ENCODE results near the gene VPREB3.

Gene VPREB3

GRCh38 chr22:23722724-23723123 lies 31.5 kb downstream of the VPREB3 start:
- DNase-seq, result no peak

- DNase-seq, result no peak
Measured at GRCh38 chr22:23722160-23722559, 32.1 kb downstream of the VPREB3 start.

- DNase-seq, result no peak
Measured at GRCh38 chr22:23720855-23721254, 33.4 kb downstream of the VPREB3 start.

- no peak for DNase-seq
Measured at GRCh38 chr22:23718371-23719165, 35.7 kb downstream of the VPREB3 start.

GRCh38 chr22:23716811-23717801 lies 37.1 kb downstream of the VPREB3 start:
- DNase-seq, result peak; percentile 85

- no peak for DNase-seq
Measured at GRCh38 chr22:23715806-23716375, 38.3 kb downstream of the VPREB3 start.

GRCh38 chr22:23714596-23715578 lies 39.3 kb downstream of the VPREB3 start:
- no peak for DNase-seq

- DNase-seq, result no peak
Measured at GRCh38 chr22:23713696-23714595, 40.3 kb downstream of the VPREB3 start.

GRCh38 chr22:23712256-23712655 lies 42.0 kb downstream of the VPREB3 start:
- DNase-seq, result no peak

GRCh38 chr22:23709107-23709506 lies 45.1 kb downstream of the VPREB3 start:
- DNase-seq, result peak; percentile 61

- DNase-seq, result no peak
Measured at GRCh38 chr22:23708270-23708669, 46.0 kb downstream of the VPREB3 start.

- DNase-seq, result no peak
Measured at GRCh38 chr22:23705358-23705757, 48.9 kb downstream of the VPREB3 start.

GRCh38 chr22:23704829-23705228 lies 49.4 kb downstream of the VPREB3 start:
- DNase-seq, result no peak

- DNase-seq, result no peak
Measured at GRCh38 chr22:23704062-23704461, 50.2 kb downstream of the VPREB3 start.
